Neural crest cell (in vitro differentiated cells): ENCODE measurements around the gene EMC10. TPM values are rescaled to one million over a fixed set of nuclear protein-coding genes. Genes with fewer than 3 reads are reported as not detected.
A peak's percentile ranks its signal among the peaks of the same experiment; 100 is the strongest.

ENCODE experiments used
- DNase-seq: peaks from one replicate; pipeline ENCODE4 v3.0.0; 2021; ENCODE audit warnings: low read depth, mixed read lengths, low spot score
- H3K27ac Mint-ChIP-seq: one replicate; pipeline ENCODE4 v1.8.0; 2021; ENCODE audit warnings: mild to moderate bottlenecking, mixed read lengths; ENCODE audit not compliant: unreplicated experiment
- H3K27me3 Mint-ChIP-seq: 2 replicates; pipeline ENCODE4 v1.8.0; 2021; ENCODE audit warnings: low read depth, mild to moderate bottlenecking, mixed read lengths
- H3K36me3 Mint-ChIP-seq: 2 replicates; pipeline ENCODE4 v1.8.0; 2021; ENCODE audit warnings: low read depth, mild to moderate bottlenecking, mixed read lengths
- H3K4me1 Mint-ChIP-seq: 2 replicates; pipeline ENCODE4 v1.8.0; 2021; ENCODE audit warnings: mixed read lengths
- H3K4me3 Mint-ChIP-seq: one replicate; pipeline ENCODE4 v1.8.0; 2021; ENCODE audit warnings: mild to moderate bottlenecking, mixed read lengths
- H3K9me3 Mint-ChIP-seq: 2 replicates; pipeline ENCODE4 v1.8.0; 2021; ENCODE audit warnings: mixed read lengths
- CTCF ChIP-seq: fragments of 200-600 bp; sonication (generic); conservative IDR thresholded peaks from 2 replicates; pipeline ENCODE4 v1.5.0; 2021; ENCODE audit warnings: antibody characterized with exemption, mild to moderate bottlenecking
- total RNA-seq: library from RNA; stranded (reverse); gene quantifications from 2 replicates; pipeline ENCODE4 v1.2.1, GENCODE V29; 2021

The EMC10 gene
- total RNA-seq, 1 donor from 2014 or later: 129 TPM

- H3K36me3 Mint-ChIP-seq: no peaks in the 10 kb centered on the region
- no peak for TF ChIP-seq CTCF
- DNase-seq: peak; percentile 96
- peak overlapping the region; percentile 93 for H3K4me3 Mint-ChIP-seq
- peaks cover 50% of the 10 kb centered on the region for H3K27me3 Mint-ChIP-seq
- no peaks in the 10 kb centered on the region for H3K9me3 Mint-ChIP-seq
- peaks cover 11% of the 10 kb centered on the region for H3K4me1 Mint-ChIP-seq
- peak overlapping the region; percentile 51 for H3K27ac Mint-ChIP-seq
Observed at GRCh38 chr19:50431343-50432220, 44.7 kb upstream of the EMC10 start.

GRCh38 chr19:50432221-50433028, 43.9 kb upstream of the EMC10 start, which contains the start of gene MYBPC2:
MYBPC2 (plus strand) TSS chr19:50432892; CDS start chr19:50432954, 62 bp downstream.
- Mint-ChIP-seq H3K4me1 (peaks cover 11% of the 10 kb centered on the region), H3K36me3 (no peaks in the 10 kb centered on the region), H3K4me3 (peak within 1 kb of the TSS; percentile 93), H3K27ac (peak within 1 kb of the TSS; percentile 51), H3K9me3 (no peaks in the 10 kb centered on the region), H3K27me3 (peaks cover 56% of the 10 kb centered on the region)
- no peak for TF ChIP-seq CTCF
- DNase-seq: no peak

- Mint-ChIP-seq H3K4me3 (peak overlapping the region; percentile 78), H3K9me3 (no peaks in the 10 kb centered on the region), H3K27ac (no peak overlapping the region), H3K27me3 (peaks cover 63% of the 10 kb centered on the region), H3K36me3 (no peaks in the 10 kb centered on the region), H3K4me1 (peaks cover 11% of the 10 kb centered on the region)
- no peak for DNase-seq
- no peak for TF ChIP-seq CTCF
Observed at GRCh38 chr19:50433201-50434180, 42.8 kb upstream of the EMC10 start.

- peak overlapping the region; percentile 63 for H3K4me3 Mint-ChIP-seq
- no peak for TF ChIP-seq CTCF
- H3K4me1 Mint-ChIP-seq: peaks cover 11% of the 10 kb centered on the region
- H3K9me3 Mint-ChIP-seq: no peaks in the 10 kb centered on the region
- no peak for DNase-seq
- no peak overlapping the region for H3K27ac Mint-ChIP-seq
- H3K36me3 Mint-ChIP-seq: no peaks in the 10 kb centered on the region
- peaks cover 67% of the 10 kb centered on the region for H3K27me3 Mint-ChIP-seq
Observed at GRCh38 chr19:50434525-50434924, 41.8 kb upstream of the EMC10 start.

GRCh38 chr19:50435221-50435620, 41.1 kb upstream of the EMC10 start:
- Mint-ChIP-seq H3K36me3 (no peaks in the 10 kb centered on the region), H3K4me1 (peaks cover 11% of the 10 kb centered on the region), H3K27me3 (peaks cover 64% of the 10 kb centered on the region), H3K4me3 (no peak overlapping the region), H3K9me3 (no peaks in the 10 kb centered on the region), H3K27ac (no peak overlapping the region)
- no peak for DNase-seq
- TF ChIP-seq CTCF: no peak
